WTC11 (cell line): ENCODE results near the gene PGLYRP2.

Experiments
- KAT7 ChIP-seq: sonication (generic); formaldehyde crosslinking; IDR thresholded peaks from 2 replicates; pipeline ENCODE4 v1.8.1; 2023; ENCODE audit warnings: missing genetic modification reagents, mild to moderate bottlenecking, borderline replicate concordance
- TF ChIP-seq, protein P1 (sequence below): fragments of 200-600 bp; IDR thresholded peaks from 2 replicates; pipeline ENCODE4 v1.8.0; 2022; ENCODE audit warnings: antibody characterized with exemption
- TF ChIP-seq, protein P2 (sequence below): fragments of 250-450 bp; sonication (Bioruptor Pico); IDR thresholded peaks from 2 replicates; pipeline ENCODE4 v1.9.0; 2021; ENCODE audit warnings: mild to moderate bottlenecking

DNA sequence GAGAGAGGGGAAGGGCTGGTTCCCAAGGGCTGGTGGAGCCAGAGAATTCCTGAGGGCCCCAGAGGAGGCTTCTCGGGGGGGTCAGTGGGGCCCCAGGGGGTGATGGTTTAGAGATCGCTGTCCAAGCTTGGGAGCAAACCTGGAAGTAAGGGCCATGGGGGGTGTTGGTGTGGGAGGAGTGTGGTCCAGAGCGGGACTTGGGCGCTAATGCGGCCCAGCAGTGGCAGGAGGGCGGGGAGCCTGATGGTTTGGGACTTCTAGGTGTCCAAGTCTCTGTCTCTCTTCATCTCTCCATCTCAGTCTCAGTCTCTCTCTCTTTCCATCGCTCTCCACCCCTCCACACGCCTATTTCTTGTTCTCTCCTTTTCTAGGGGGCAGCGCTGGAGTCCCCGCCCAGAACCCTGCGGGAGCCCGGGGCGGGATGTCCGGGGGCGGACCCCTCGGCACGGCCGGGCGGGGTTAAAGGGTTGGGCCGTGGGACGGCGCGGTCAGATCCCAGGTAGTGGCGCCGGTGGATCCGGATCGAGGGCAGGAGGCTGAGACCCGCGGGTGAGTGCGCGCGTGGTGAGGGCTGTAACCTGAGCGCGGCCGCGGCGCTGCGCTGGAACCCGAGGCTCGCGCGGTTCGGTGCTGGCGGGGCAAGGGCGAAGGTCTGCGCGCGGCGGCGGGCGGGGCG, 28.9 kb upstream of the PGLYRP2 start, which contains the start of gene CYP4F22:
- TF ChIP-seq KAT7: no peak
- TF ChIP-seq, protein P1, sequence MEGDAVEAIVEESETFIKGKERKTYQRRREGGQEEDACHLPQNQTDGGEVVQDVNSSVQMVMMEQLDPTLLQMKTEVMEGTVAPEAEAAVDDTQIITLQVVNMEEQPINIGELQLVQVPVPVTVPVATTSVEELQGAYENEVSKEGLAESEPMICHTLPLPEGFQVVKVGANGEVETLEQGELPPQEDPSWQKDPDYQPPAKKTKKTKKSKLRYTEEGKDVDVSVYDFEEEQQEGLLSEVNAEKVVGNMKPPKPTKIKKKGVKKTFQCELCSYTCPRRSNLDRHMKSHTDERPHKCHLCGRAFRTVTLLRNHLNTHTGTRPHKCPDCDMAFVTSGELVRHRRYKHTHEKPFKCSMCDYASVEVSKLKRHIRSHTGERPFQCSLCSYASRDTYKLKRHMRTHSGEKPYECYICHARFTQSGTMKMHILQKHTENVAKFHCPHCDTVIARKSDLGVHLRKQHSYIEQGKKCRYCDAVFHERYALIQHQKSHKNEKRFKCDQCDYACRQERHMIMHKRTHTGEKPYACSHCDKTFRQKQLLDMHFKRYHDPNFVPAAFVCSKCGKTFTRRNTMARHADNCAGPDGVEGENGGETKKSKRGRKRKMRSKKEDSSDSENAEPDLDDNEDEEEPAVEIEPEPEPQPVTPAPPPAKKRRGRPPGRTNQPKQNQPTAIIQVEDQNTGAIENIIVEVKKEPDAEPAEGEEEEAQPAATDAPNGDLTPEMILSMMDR: no peak
- TF ChIP-seq, protein P2, sequence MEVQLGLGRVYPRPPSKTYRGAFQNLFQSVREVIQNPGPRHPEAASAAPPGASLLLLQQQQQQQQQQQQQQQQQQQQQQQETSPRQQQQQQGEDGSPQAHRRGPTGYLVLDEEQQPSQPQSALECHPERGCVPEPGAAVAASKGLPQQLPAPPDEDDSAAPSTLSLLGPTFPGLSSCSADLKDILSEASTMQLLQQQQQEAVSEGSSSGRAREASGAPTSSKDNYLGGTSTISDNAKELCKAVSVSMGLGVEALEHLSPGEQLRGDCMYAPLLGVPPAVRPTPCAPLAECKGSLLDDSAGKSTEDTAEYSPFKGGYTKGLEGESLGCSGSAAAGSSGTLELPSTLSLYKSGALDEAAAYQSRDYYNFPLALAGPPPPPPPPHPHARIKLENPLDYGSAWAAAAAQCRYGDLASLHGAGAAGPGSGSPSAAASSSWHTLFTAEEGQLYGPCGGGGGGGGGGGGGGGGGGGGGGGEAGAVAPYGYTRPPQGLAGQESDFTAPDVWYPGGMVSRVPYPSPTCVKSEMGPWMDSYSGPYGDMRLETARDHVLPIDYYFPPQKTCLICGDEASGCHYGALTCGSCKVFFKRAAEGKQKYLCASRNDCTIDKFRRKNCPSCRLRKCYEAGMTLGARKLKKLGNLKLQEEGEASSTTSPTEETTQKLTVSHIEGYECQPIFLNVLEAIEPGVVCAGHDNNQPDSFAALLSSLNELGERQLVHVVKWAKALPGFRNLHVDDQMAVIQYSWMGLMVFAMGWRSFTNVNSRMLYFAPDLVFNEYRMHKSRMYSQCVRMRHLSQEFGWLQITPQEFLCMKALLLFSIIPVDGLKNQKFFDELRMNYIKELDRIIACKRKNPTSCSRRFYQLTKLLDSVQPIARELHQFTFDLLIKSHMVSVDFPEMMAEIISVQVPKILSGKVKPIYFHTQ (CRISPR knock-in tag): no peak
